GM20000 (cell line): ENCODE results near the gene NOL8.

ENCODE experiments used
- DNase-seq: peaks from one replicate; pipeline ENCODE4 v3.0.0; 2012; ENCODE audit warnings: low spot score
- CTCF ChIP-seq: IDR thresholded peaks from 2 replicates; pipeline ENCODE4 v1.5.1; 2012; ENCODE audit warnings: mild to moderate bottlenecking, control low read depth; ENCODE audit errors: extremely low read depth, missing control alignments

Gene NOL8

GRCh38 chr9:92310562-92310961 is 14.6 kb downstream of the NOL8 start:
- DNase-seq: no peak
- no peak for TF ChIP-seq CTCF

- no peak for DNase-seq
- no peak for TF ChIP-seq CTCF
These were observed 16.3 kb downstream of the NOL8 start for GRCh38 chr9:92308893-92309292.

- TF ChIP-seq CTCF: no peak
- no peak for DNase-seq
These were observed 24.2 kb downstream of the NOL8 start for GRCh38 chr9:92300936-92301335.

- no peak for DNase-seq
- no peak for TF ChIP-seq CTCF
These were observed 26.0 kb downstream of the NOL8 start for GRCh38 chr9:92299116-92299515.

GRCh38 chr9:92298036-92298435 is 27.1 kb downstream of the NOL8 start:
- no peak for DNase-seq
- no peak for TF ChIP-seq CTCF

GRCh38 chr9:92297611-92298010 is 27.5 kb downstream of the NOL8 start:
- no peak for TF ChIP-seq CTCF
- DNase-seq: no peak

- no peak for DNase-seq
- TF ChIP-seq CTCF: no peak
These were observed 29.3 kb downstream of the NOL8 start for GRCh38 chr9:92295827-92296258.
